HepG2 (cell line): ENCODE results near the gene ATG7. TPM values are rescaled to one million over a fixed set of nuclear protein-coding genes. Genes with fewer than 3 reads are reported as not detected.
A peak's percentile ranks its signal among the peaks of the same experiment; 100 is the strongest.

ENCODE experiments used
- ARID5B ChIP-seq: IDR thresholded peaks from 2 replicates; pipeline ENCODE4 v1.4.0; 2020; ENCODE audit warnings: mild to moderate bottlenecking, missing genetic modification reagents
- ASH2L ChIP-seq: fragments of 300-600, 200-600 bp; sonication (generic); IDR thresholded peaks from 2 replicates; pipeline ENCODE4 v1.7.0; 2017; ENCODE audit warnings: low read depth, mild to moderate bottlenecking, moderate library complexity, mixed read lengths, low read length; ENCODE audit not compliant: insufficient read length
- GTF2F1 ChIP-seq: fragments of 150-350 bp; IDR thresholded peaks from 2 replicates; pipeline ENCODE4 v1.6.1; 2014; ENCODE audit warnings: low read length
- IRX3 ChIP-seq: sonication (generic); formaldehyde crosslinking; IDR thresholded peaks from 2 replicates; pipeline ENCODE4 v1.8.1; 2023; ENCODE audit warnings: mild to moderate bottlenecking, low read depth, missing genetic modification reagents, borderline replicate concordance
- KDM3A ChIP-seq: IDR thresholded peaks from 2 replicates; pipeline ENCODE4 v1.6.1; 2018; ENCODE audit warnings: low read depth, missing compliant biosample characterization
- MAFK ChIP-seq, 2 experiments: IDR thresholded peaks in 1 of 2; conservative IDR thresholded peaks in 1 of 2; 2 replicates each; pipeline ENCODE4 v1.6.1; 2011; ENCODE audit warnings: improper control_type of control experiment in 2 of 2, low read length in 2 of 2
- MXI1 ChIP-seq: IDR thresholded peaks from 3 replicates; pipeline ENCODE4 v1.6.1; 2012; ENCODE audit warnings: low read depth, low read length, inconsistent platforms, borderline replicate concordance
- NCOA5 ChIP-seq: sonication (generic); formaldehyde crosslinking; IDR thresholded peaks from 2 replicates; pipeline ENCODE4 v1.4.0; 2020; ENCODE audit warnings: missing genetic modification reagents
- PAF1 ChIP-seq: IDR thresholded peaks from 2 replicates; pipeline ENCODE4 v1.6.1; 2016; ENCODE audit warnings: missing genetic modification reagents, missing compliant biosample characterization
- PHF8 ChIP-seq: sonication (generic); formaldehyde crosslinking; IDR thresholded peaks from 2 replicates; pipeline ENCODE4 v1.5.0; 2020; ENCODE audit warnings: missing genetic modification reagents
- POGZ ChIP-seq: sonication (generic); formaldehyde crosslinking; IDR thresholded peaks from 2 replicates; pipeline ENCODE4 v1.4.0; 2020; ENCODE audit warnings: mild to moderate bottlenecking, missing genetic modification reagents
- STAG1 ChIP-seq: sonication (generic); formaldehyde crosslinking; IDR thresholded peaks from 2 replicates; pipeline ENCODE4 v1.4.0; 2020; ENCODE audit warnings: missing genetic modification reagents
- TEAD3 ChIP-seq: optimal IDR thresholded peaks from 2 replicates; pipeline ENCODE3; 2016; ENCODE audit warnings: borderline replicate concordance
- ZNF101 ChIP-seq: sonication (generic); formaldehyde crosslinking; IDR thresholded peaks from 2 replicates; pipeline ENCODE4 v1.4.0; 2020; ENCODE audit warnings: mild to moderate bottlenecking, low read depth, missing genetic modification reagents, borderline replicate concordance
- ZNF280D ChIP-seq: sonication (generic); formaldehyde crosslinking; IDR thresholded peaks from 2 replicates; pipeline ENCODE4 v1.5.1; 2020; ENCODE audit warnings: mild to moderate bottlenecking, missing genetic modification reagents
- ZNF34 ChIP-seq: sonication (generic); formaldehyde crosslinking; IDR thresholded peaks from 2 replicates; pipeline ENCODE4 v1.4.0; 2020; ENCODE audit warnings: mild to moderate bottlenecking, missing genetic modification reagents, borderline replicate concordance
- ZNF550 ChIP-seq: sonication (generic); formaldehyde crosslinking; IDR thresholded peaks from 2 replicates; pipeline ENCODE4 v1.4.0; 2020; ENCODE audit warnings: mild to moderate bottlenecking, missing genetic modification reagents, borderline replicate concordance
- ZNF589 ChIP-seq: sonication (generic); formaldehyde crosslinking; conservative IDR thresholded peaks from 2 replicates; pipeline ENCODE4 v1.8.0; 2022; ENCODE audit warnings: mild to moderate bottlenecking, moderate library complexity, missing genetic modification reagents
- ZNF768 ChIP-seq: sonication (generic); formaldehyde crosslinking; IDR thresholded peaks from 2 replicates; pipeline ENCODE4 v1.4.0; 2020; ENCODE audit warnings: missing genetic modification reagents
- ZNF850 ChIP-seq: sonication (generic); formaldehyde crosslinking; conservative IDR thresholded peaks from 2 replicates; pipeline ENCODE4 v1.9.0; 2021; ENCODE audit warnings: mild to moderate bottlenecking, missing genetic modification reagents
- polyA plus RNA-seq, 8 experiments: library from polyadenylated mRNA; depleted of rRNA in 3 of 8; stranded (reverse) in 7 of 8; unstranded in 1 of 8; fragments of >200 nt; fragmentation: Illumina TruSeq in 4 of 8; extraction: Trizol in 4 of 8; gene quantifications; 2 replicates each; pipeline versions ENCODE4 v1.2.1 to v1.2.3, GENCODE V29; 2011 to 2016; ENCODE audit warnings: low read depth in 4 of 8, missing spikeins in 1 of 8, mixed read lengths in 1 of 8; ENCODE audit not compliant: insufficient read depth in 1 of 8
- total RNA-seq, 5 experiments: library from RNA; depleted of rRNA; stranded (reverse); fragments of >200 nt; fragmentation: Illumina TruSeq; extraction: Trizol; gene quantifications; 2 replicates each; pipeline ENCODE4 v1.2.3, GENCODE V29; 2016; ENCODE audit warnings: low read depth in 1 of 5
- TF ChIP-seq, protein P1 (sequence below): sonication (generic); formaldehyde crosslinking; IDR thresholded peaks from 2 replicates; pipeline ENCODE4 v1.4.0; 2020; ENCODE audit warnings: missing genetic modification reagents
- TF ChIP-seq, protein P2 (sequence below): sonication (generic); formaldehyde crosslinking; IDR thresholded peaks from 2 replicates; pipeline ENCODE4 v1.5.0; 2020; ENCODE audit warnings: missing genetic modification reagents

ATG7 gene
- total and polyA plus RNA-seq, 2 of the 13 experiments (the other 11 are each of a cell fraction or from before 2014, with no cell fraction given), result 7.8 to 22.1 TPM

DNA sequence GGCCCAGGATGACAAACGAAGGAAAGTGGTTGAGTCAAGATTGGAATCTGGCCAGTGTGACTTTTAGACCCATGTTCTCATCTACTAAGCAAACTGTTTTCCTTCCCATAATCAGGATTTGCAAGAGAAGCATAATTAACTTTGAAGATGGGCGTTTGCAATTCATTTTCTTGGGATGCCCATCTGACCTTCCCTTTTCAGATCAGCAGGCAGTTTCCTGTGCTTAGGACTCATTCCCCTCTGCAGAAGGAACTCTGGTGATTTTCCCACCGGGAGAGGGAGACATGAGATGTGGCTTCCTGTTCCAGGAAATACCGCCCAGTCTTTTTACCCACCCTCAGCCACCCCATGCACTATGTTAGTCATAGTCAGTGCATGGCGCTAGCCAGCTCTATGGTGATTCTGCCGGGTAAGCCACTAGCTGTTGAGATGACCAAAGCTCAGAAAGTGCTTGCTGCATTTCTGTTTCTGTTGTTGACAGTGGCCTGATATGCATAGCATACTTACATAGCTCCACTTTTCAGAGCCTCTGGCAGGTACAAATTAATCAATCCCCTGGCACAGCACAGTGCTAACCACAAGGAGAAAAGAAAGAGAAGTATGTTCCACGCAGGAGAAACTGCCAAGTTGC is 242.1 kb downstream of the ATG7 start (continued):
- TF ChIP-seq ARID5B (CRISPR knock-in tag) (peak; percentile 38; the same call in 1 of the 2 replicates), ZNF550 (CRISPR knock-in tag) (no peak), ZNF280D (no peak), PAF1 (CRISPR knock-in tag) (no peak), MAFK (conservative IDR thresholded peaks at IDR 0.05 in 1 of 2, IDR thresholded peaks at IDR 0.05 in 1 of 2; ENCODE audit: low read length in 2 of 2) (peak; percentile 49 to 52), ZNF34 (CRISPR knock-in tag) (no peak), STAG1 (CRISPR knock-in tag) (peak; percentile 34; the same call in 1 of the 2 replicates), ZNF850 (no peak), MXI1 (peak; percentile 37; the same call in 1 of the 3 replicates), IRX3 (CRISPR knock-in tag) (no peak), PHF8 (CRISPR knock-in tag) (no peak), KDM3A (no peak), GTF2F1 (no peak), ZNF101 (CRISPR knock-in tag) (no peak), NCOA5 (CRISPR knock-in tag) (no peak), ASH2L (no peak), ZNF589 (no peak), TEAD3 (CRISPR knock-in tag) (peak; percentile 36), POGZ (CRISPR knock-in tag) (0 out of 2 replicates have a peak, but pooled peaks have one; percentile 26), ZNF768 (CRISPR knock-in tag) (no peak)
- TF ChIP-seq, protein P1, sequence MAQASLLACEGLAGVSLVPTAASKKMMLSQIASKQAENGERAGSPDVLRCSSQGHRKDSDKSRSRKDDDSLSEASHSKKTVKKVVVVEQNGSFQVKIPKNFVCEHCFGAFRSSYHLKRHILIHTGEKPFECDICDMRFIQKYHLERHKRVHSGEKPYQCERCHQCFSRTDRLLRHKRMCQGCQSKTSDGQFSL (CRISPR knock-in tag), result no peak
- TF ChIP-seq, protein P2, sequence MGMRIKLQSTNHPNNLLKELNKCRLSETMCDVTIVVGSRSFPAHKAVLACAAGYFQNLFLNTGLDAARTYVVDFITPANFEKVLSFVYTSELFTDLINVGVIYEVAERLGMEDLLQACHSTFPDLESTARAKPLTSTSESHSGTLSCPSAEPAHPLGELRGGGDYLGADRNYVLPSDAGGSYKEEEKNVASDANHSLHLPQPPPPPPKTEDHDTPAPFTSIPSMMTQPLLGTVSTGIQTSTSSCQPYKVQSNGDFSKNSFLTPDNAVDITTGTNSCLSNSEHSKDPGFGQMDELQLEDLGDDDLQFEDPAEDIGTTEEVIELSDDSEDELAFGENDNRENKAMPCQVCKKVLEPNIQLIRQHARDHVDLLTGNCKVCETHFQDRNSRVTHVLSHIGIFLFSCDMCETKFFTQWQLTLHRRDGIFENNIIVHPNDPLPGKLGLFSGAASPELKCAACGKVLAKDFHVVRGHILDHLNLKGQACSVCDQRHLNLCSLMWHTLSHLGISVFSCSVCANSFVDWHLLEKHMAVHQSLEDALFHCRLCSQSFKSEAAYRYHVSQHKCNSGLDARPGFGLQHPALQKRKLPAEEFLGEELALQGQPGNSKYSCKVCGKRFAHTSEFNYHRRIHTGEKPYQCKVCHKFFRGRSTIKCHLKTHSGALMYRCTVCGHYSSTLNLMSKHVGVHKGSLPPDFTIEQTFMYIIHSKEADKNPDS (CRISPR knock-in tag), result no peak
